MM.1S (cell line): ENCODE results near the gene CPN2.

Experiments
- DNase-seq: peaks from one replicate; pipeline ENCODE4 v3.0.0-alpha.2; 2015
- H2AFZ ChIP-seq: fragments of 300-600 bp; sonication (generic); 2 replicates; pipeline ENCODE4 v1.6.0; 2016; ENCODE audit warnings: antibody characterized with exemption, low read length
- H3F3A ChIP-seq: fragments of 300-600 bp; sonication (generic); 2 replicates; pipeline ENCODE4 v1.6.1; 2016; ENCODE audit warnings: mild to moderate bottlenecking, antibody characterized with exemption, low read length, moderate library complexity, mixed read lengths; ENCODE audit not compliant: insufficient read depth
- H3K27ac ChIP-seq: fragments of 300-600 bp; sonication (generic); 2 replicates; pipeline ENCODE4 v1.5.1; 2016; ENCODE audit warnings: mild to moderate bottlenecking, low read length
- H3K27me3 ChIP-seq: fragments of 300-600 bp; sonication (generic); replicated peaks from 2 replicates; pipeline ENCODE4 v1.6.0; 2016; ENCODE audit warnings: low read length; ENCODE audit not compliant: insufficient read depth
- H3K36me3 ChIP-seq: fragments of 300-600 bp; sonication (generic); replicated peaks from 2 replicates; pipeline ENCODE4 v1.6.1; 2016; ENCODE audit warnings: mild to moderate bottlenecking, low read length, mixed read lengths; ENCODE audit not compliant: insufficient read depth
- H3K4me1 ChIP-seq: fragments of 300-600 bp; sonication (generic); 2 replicates; pipeline ENCODE4 v1.6.1; 2016; ENCODE audit warnings: low read length, mixed read lengths
- H3K4me2 ChIP-seq: fragments of 300-600 bp; sonication (generic); 2 replicates; pipeline ENCODE4 v1.6.0; 2016; ENCODE audit warnings: low read depth, low read length
- H3K4me3 ChIP-seq: fragments of 300-600 bp; sonication (generic); 2 replicates; pipeline ENCODE4 v1.5.1; 2016; ENCODE audit warnings: low read length, mixed read lengths
- H3K79me2 ChIP-seq: fragments of 300-600 bp; sonication (generic); 2 replicates; pipeline ENCODE4 v1.6.1; 2016; ENCODE audit warnings: mixed run types, low read length, mixed read lengths
- H3K9ac ChIP-seq: fragments of 300-600 bp; sonication (generic); 2 replicates; pipeline ENCODE4 v1.6.1; 2016; ENCODE audit warnings: low read length, mixed read lengths
- H3K9me2 ChIP-seq: fragments of 300-600 bp; sonication (generic); replicated peaks from 2 replicates; pipeline ENCODE4 v1.6.1; 2016; ENCODE audit warnings: mild to moderate bottlenecking, low read length, mixed read lengths; ENCODE audit not compliant: insufficient read depth
- H3K9me3 ChIP-seq: fragments of 300-600 bp; sonication (generic); replicated peaks from 2 replicates; pipeline ENCODE4 v1.6.1; 2016; ENCODE audit warnings: mild to moderate bottlenecking, low read length, mixed read lengths; ENCODE audit not compliant: insufficient read depth
- H4K20me1 ChIP-seq: fragments of 300-600 bp; sonication (generic); 2 replicates; pipeline ENCODE4 v1.6.1; 2016; ENCODE audit warnings: mild to moderate bottlenecking, low read length, moderate library complexity, mixed read lengths; ENCODE audit not compliant: insufficient read depth
- EZH2 ChIP-seq: fragments of 300-600 bp; sonication (generic); optimal IDR thresholded peaks from 2 replicates; pipeline ENCODE3; 2017; ENCODE audit warnings: low read depth, mild to moderate bottlenecking, antibody characterized with exemption, low read length, mixed read lengths
- EZH2phosphoT487 ChIP-seq: fragments of 300-600 bp; sonication (generic); IDR thresholded peaks from 2 replicates; pipeline ENCODE4 v1.6.1; 2018; ENCODE audit warnings: antibody characterized with exemption, low read length
- TF ChIP-seq, protein P1 (sequence below): fragments of 300-600 bp; sonication (generic); IDR thresholded peaks from 2 replicates; pipeline ENCODE4 v1.5.1; 2016; ENCODE audit warnings: antibody characterized with exemption, low read length, mixed read lengths

CPN2 gene

DNA sequence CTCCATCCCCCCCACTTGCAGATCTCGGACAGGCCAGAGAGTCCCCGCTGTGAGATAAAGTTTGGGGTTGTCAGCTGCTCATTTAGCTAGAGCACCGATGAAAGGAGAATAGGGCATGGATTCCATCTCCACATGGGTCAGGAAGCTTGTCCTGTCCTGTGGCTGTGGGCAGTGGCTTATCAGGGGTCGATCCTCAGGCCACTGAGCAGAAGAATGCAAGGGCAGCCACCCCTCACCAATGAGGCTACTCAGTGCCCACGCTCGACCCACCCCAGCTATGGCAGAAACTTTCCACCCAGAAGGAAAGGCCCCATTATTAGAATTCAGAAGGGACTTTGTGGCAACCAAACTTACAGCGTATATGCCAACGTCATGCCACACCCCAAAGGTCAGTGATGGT lies 43.3 kb downstream of the CPN2 start:
- Histone ChIP-seq H3K4me1 (peaks cover 51% of the 10 kb centered on the region), H4K20me1 (no peaks in the 10 kb centered on the region), H3K36me3 (no peaks in the 10 kb centered on the region), H3K27me3 (no peaks in the 10 kb centered on the region), H3K4me2 (peak overlapping the region; percentile 94), H3K27ac (peak overlapping the region; percentile 96), H3K9ac (peak overlapping the region; percentile 85), H3K9me2 (no peaks in the 10 kb centered on the region), H3F3A (peaks cover 35% of the 10 kb centered on the region), H3K4me3 (peak overlapping the region; percentile 47; the same call in 1 of the 2 replicates), H3K79me2 (no peaks in the 10 kb centered on the region), H2AFZ (peak overlapping the region; percentile 3; the same call in 1 of the 2 replicates), H3K9me3 (no peaks in the 10 kb centered on the region)
- DNase-seq: no peak
- TF ChIP-seq, protein P1, sequence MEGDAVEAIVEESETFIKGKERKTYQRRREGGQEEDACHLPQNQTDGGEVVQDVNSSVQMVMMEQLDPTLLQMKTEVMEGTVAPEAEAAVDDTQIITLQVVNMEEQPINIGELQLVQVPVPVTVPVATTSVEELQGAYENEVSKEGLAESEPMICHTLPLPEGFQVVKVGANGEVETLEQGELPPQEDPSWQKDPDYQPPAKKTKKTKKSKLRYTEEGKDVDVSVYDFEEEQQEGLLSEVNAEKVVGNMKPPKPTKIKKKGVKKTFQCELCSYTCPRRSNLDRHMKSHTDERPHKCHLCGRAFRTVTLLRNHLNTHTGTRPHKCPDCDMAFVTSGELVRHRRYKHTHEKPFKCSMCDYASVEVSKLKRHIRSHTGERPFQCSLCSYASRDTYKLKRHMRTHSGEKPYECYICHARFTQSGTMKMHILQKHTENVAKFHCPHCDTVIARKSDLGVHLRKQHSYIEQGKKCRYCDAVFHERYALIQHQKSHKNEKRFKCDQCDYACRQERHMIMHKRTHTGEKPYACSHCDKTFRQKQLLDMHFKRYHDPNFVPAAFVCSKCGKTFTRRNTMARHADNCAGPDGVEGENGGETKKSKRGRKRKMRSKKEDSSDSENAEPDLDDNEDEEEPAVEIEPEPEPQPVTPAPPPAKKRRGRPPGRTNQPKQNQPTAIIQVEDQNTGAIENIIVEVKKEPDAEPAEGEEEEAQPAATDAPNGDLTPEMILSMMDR: no peak
- TF ChIP-seq EZH2phosphoT487 (no peak), EZH2 (no peak)

DNA sequence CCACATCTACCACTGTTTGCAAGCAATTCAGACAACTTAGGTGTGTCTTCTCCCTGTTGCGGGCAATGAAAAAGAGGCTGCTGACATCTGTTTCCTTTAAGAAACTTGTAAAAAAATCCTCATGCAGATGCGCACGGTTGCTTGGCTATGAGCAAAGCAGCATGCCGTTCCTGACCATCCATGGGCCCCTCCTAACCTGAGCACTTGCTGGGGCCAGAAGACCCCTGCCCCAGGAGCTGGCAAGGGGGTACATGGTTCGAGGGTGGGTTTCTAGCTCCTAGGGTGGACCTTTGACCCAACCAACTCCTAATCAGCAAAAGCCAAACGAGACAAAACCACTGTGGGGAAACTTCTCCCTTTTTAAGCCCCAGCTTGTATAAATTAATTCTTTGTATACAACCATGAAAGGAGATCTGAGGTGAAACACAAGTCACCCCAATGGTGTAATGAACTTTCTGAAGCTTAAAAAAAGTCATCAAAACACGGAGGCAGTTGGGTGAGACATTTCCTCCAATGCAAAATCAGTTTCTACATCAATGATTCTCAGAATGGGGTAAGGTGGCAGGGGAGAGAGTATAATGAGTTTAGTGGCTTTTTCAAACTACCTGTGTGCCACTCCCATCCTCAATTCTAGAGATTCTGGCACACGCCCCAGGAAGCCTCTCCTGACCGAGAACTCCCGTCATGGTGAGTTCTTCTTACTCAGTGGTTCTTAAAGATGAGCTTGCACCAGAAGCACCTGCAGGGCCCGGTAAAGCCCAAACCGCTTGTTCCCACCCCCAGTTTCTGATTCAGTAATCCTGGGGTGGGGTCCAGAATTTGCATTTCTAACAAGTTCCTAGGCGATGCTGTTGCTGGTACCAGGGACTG lies 44.1 kb downstream of the CPN2 start:
- H3K9ac ChIP-seq: peak overlapping the region; percentile 85
- no peaks in the 10 kb centered on the region for H4K20me1 ChIP-seq
- peak overlapping the region; percentile 44; the same call in 1 of the 2 replicates for H2AFZ ChIP-seq
- H3K9me3 ChIP-seq: no peaks in the 10 kb centered on the region
- TF ChIP-seq, protein P1: no peak
- TF ChIP-seq EZH2 (no peak), EZH2phosphoT487 (no peak)
- H3K4me3 ChIP-seq: peak overlapping the region; percentile 47
- peaks cover 35% of the 10 kb centered on the region for H3F3A ChIP-seq
- no peaks in the 10 kb centered on the region for H3K36me3 ChIP-seq
- no peaks in the 10 kb centered on the region for H3K79me2 ChIP-seq
- H3K27me3 ChIP-seq: no peaks in the 10 kb centered on the region
- H3K4me1 ChIP-seq: peaks cover 51% of the 10 kb centered on the region
- peak overlapping the region; percentile 96 for H3K27ac ChIP-seq
- peak overlapping the region; percentile 94 for H3K4me2 ChIP-seq
- peak; percentile 97 for DNase-seq
- H3K9me2 ChIP-seq: no peaks in the 10 kb centered on the region

DNA sequence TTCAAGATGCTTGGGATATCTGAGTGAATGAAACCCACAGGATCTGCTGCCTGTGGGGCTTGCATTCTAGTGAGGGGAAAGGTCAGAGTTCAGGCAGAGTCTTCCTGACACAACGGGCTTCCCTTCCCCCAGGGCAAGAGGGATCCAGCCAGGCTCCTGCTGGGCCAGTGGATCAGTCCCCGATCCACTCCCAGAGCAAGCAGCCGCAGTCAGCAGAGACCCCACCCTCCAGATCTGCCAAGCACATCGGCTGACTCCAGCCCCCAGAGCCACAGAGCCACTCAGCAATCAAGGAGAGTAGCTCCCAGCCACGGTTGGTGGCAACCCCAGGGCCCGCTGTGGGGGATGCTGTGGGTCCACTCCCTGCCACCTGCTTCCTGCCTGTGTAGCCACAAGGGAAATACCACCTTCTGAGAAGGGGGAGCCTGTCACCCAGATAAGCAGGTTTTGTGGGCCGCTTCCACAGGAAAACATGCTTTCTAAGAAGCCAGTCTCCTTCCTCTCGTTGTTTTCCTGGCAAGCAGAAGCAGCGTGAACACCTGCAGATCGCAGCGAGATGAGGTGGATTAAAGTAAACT lies 44.9 kb downstream of the CPN2 start:
- H3K27me3 ChIP-seq: no peaks in the 10 kb centered on the region
- H3K79me2 ChIP-seq: no peaks in the 10 kb centered on the region
- H3K9me2 ChIP-seq: no peaks in the 10 kb centered on the region
- H3K4me2 ChIP-seq: peak overlapping the region; percentile 94
- no peaks in the 10 kb centered on the region for H3K9me3 ChIP-seq
- H2AFZ ChIP-seq: peak overlapping the region; percentile 44
- H3K9ac ChIP-seq: peak overlapping the region; percentile 85
- TF ChIP-seq, protein P1: no peak
- no peak for TF ChIP-seq EZH2
- peak overlapping the region; percentile 47 for H3K4me3 ChIP-seq
- peaks cover 35% of the 10 kb centered on the region for H3F3A ChIP-seq
- peaks cover 51% of the 10 kb centered on the region for H3K4me1 ChIP-seq
- DNase-seq: peak; percentile 99
- H3K27ac ChIP-seq: peak overlapping the region; percentile 96
- no peaks in the 10 kb centered on the region for H3K36me3 ChIP-seq
- no peaks in the 10 kb centered on the region for H4K20me1 ChIP-seq
